Measurements from ENCODE around the gene ACE2. TPM values are rescaled to one million over a fixed set of nuclear protein-coding genes. Genes with fewer than 3 reads are reported as not detected.

Gene ACE2
- total RNA-seq, 2 donors from 2014 or later: 0.33 to 2.7 TPM

DNA sequence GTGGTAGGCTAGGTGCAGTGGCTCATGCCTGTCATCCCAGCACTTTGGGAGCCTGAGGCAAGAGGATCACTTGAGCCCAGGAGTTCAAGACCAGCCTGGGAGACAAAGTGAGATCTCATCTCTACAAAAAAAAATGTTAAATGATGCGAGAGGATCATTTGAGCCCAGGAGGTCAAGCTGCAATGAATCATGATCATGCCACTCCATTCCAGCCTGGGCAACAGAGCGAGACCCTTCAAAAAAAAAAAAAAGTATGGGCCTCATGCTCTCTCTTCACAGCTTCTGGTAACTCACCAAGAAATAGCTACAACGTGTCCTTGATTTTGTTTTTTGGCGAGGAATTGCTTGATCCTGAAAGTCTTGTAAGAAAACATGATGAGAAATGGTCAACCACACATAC is 1.3 kb downstream of the ACE2 start:
- Mint-ChIP-seq H3K4me3 (no peak overlapping the region), H3K4me1 (peaks cover 19% of the 10 kb centered on the region), H3K36me3 (ENCODE audit: low read depth) (no peaks in the 10 kb centered on the region), H3K27me3 (ENCODE audit: insufficient read depth) (no peaks in the 10 kb centered on the region), H3K9me3 (no peaks in the 10 kb centered on the region), H3K27ac (no peak overlapping the region)
- H3K27ac ChIP-seq (ENCODE audit: low read depth, low read length): no peak overlapping the region
- no peak for DNase-seq
- no peaks in the 10 kb centered on the region for H3K36me3 ChIP-seq (ENCODE audit: control insufficient read depth, insufficient read depth, low read length)
- TF ChIP-seq, protein P1, sequence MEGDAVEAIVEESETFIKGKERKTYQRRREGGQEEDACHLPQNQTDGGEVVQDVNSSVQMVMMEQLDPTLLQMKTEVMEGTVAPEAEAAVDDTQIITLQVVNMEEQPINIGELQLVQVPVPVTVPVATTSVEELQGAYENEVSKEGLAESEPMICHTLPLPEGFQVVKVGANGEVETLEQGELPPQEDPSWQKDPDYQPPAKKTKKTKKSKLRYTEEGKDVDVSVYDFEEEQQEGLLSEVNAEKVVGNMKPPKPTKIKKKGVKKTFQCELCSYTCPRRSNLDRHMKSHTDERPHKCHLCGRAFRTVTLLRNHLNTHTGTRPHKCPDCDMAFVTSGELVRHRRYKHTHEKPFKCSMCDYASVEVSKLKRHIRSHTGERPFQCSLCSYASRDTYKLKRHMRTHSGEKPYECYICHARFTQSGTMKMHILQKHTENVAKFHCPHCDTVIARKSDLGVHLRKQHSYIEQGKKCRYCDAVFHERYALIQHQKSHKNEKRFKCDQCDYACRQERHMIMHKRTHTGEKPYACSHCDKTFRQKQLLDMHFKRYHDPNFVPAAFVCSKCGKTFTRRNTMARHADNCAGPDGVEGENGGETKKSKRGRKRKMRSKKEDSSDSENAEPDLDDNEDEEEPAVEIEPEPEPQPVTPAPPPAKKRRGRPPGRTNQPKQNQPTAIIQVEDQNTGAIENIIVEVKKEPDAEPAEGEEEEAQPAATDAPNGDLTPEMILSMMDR (conservative IDR thresholded peaks at IDR 0.05): no peak
- H3K4me3 ChIP-seq (ENCODE audit: low read length): peak overlapping the region; percentile 70
- H3K9me3 ChIP-seq (ENCODE audit: control insufficient read depth, low read length): no peaks in the 10 kb centered on the region
- no peak overlapping the region for H3K9ac ChIP-seq (ENCODE audit: extremely low read depth, low read length, poor library complexity, severe bottlenecking)
- peaks cover 6% of the 10 kb centered on the region for H3K4me1 ChIP-seq (ENCODE audit: control insufficient read depth, insufficient read depth, low read length)
- no peaks in the 10 kb centered on the region for H3K27me3 ChIP-seq (ENCODE audit: control insufficient read depth, insufficient read depth, low read length, poor library complexity, severe bottlenecking)
- WGBS, 2 experiments (ENCODE audit: insufficient coverage in 1 of 2, insufficient read length in 1 of 2): 89 to 100% methylated on average over 2 to 4 of the region's 4 CpGs

DNA sequence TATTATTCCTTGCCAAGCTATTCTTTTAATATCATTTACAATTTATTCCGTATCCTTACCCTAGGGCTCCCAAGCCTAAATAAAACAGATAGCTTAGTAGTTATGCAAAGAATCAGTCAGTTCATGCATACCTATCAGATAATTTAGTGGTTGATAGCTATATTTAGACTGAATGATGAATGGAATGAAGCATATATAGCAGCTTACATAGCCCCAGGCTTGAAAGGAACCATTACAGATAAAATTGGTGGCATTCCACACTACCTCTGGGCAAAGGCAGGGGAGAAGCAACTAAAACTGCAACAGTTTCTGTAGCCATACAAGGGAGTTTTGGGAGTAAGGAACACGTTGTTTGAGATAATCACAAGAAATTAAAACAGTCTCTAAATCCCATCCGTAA is 2.7 kb downstream of the ACE2 start:
- peaks cover 17% of the 10 kb centered on the region for H3K4me1 Mint-ChIP-seq
- no peak overlapping the region for H3K4me3 Mint-ChIP-seq
- no peak overlapping the region for H3K27ac Mint-ChIP-seq
- Histone ChIP-seq H3K4me3 (ENCODE audit: low read length) (peak overlapping the region; percentile 69), H3K9me3 (ENCODE audit: control insufficient read depth, low read length) (no peaks in the 10 kb centered on the region), H3K36me3 (ENCODE audit: control insufficient read depth, insufficient read depth, low read length) (no peaks in the 10 kb centered on the region), H3K4me1 (ENCODE audit: control insufficient read depth, insufficient read depth, low read length) (peaks cover 6% of the 10 kb centered on the region), H3K27me3 (ENCODE audit: control insufficient read depth, insufficient read depth, low read length, poor library complexity, severe bottlenecking) (no peaks in the 10 kb centered on the region), H3K27ac (ENCODE audit: low read depth, low read length) (no peak overlapping the region), H3K9ac (ENCODE audit: extremely low read depth, low read length, poor library complexity, severe bottlenecking) (peak overlapping the region; percentile 20)
- DNase-seq: no peak
- TF ChIP-seq, protein P1 (conservative IDR thresholded peaks at IDR 0.05): no peak
- no peaks in the 10 kb centered on the region for H3K36me3 Mint-ChIP-seq (ENCODE audit: low read depth)
- H3K27me3 Mint-ChIP-seq (ENCODE audit: insufficient read depth): peaks cover 2% of the 10 kb centered on the region
- 72% methylated on average over 2 of the region's 3 CpGs; no CpG with 5 or more reads in 1 of the 2 experiments for WGBS, 2 experiments (ENCODE audit: insufficient coverage in 1 of 2, insufficient read length in 1 of 2)
- H3K9me3 Mint-ChIP-seq: no peaks in the 10 kb centered on the region

DNA sequence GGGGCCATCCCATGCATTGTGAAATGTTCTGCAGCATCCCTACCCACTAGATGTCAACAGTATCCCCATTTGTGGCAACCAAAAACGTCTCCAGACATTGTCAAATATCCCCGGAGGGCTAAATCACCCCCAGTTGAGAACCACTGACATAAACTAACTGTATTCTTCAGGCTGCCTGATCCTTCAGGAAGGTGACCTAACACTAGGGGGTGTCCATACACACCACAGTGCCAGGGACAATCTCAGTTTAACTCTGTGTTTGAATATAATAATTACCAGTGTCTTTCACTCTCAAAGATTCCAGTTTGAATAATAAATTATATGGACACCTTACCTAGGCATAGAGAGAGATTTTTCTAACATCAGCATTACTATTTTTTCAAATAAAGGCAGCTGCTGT is 6.4 kb downstream of the ACE2 start:
- TF ChIP-seq, protein P1 (conservative IDR thresholded peaks at IDR 0.05): peak; percentile 71
- Mint-ChIP-seq H3K36me3 (ENCODE audit: low read depth) (no peaks in the 10 kb centered on the region), H3K9me3 (no peaks in the 10 kb centered on the region), H3K4me3 (no peak overlapping the region), H3K27ac (no peak overlapping the region), H3K27me3 (ENCODE audit: insufficient read depth) (peaks cover 13% of the 10 kb centered on the region), H3K4me1 (peaks cover 6% of the 10 kb centered on the region)
- no peaks in the 10 kb centered on the region for H3K36me3 ChIP-seq (ENCODE audit: control insufficient read depth, insufficient read depth, low read length)
- H3K4me3 ChIP-seq (ENCODE audit: low read length): no peak overlapping the region
- no peak overlapping the region for H3K27ac ChIP-seq (ENCODE audit: low read depth, low read length)
- no peak for DNase-seq
- H3K9me3 ChIP-seq (ENCODE audit: control insufficient read depth, low read length): no peaks in the 10 kb centered on the region
- peaks cover 6% of the 10 kb centered on the region for H3K4me1 ChIP-seq (ENCODE audit: control insufficient read depth, insufficient read depth, low read length)
- H3K27me3 ChIP-seq (ENCODE audit: control insufficient read depth, insufficient read depth, low read length, poor library complexity, severe bottlenecking): no peaks in the 10 kb centered on the region
- WGBS, 2 experiments (ENCODE audit: insufficient coverage in 1 of 2, insufficient read length in 1 of 2): 67% methylated on average over 2 of the region's 2 CpGs; no CpG with 5 or more reads in 1 of the 2 experiments
- no peak overlapping the region for H3K9ac ChIP-seq (ENCODE audit: extremely low read depth, low read length, poor library complexity, severe bottlenecking)
